HepG2 (cell line): ENCODE data around the gene STAT5A. TPM values are rescaled to one million over a fixed set of nuclear protein-coding genes. Genes with fewer than 3 reads are reported as not detected.

ENCODE experiments used
- ATAC-seq: fragments of 200-7000 bp; cut with Tn5 transposase; 3 replicates; pipeline ENCODE4 v1.9.1; 2020; ENCODE audit warnings: mild to moderate bottlenecking, moderate library complexity
- BruUV-seq: library from RNA; stranded (reverse); fragments of 400-500 nt; replicated peaks from 2 replicates; lab custom pipeline; 2021; lab: Mats Ljungman, UMichigan
- CTCF ChIA-PET: fragments of 300-600 bp; formaldehyde crosslinking; extraction: SDS; loops from one replicate; lab custom pipeline; 2021; ENCODE audit warnings: low total read pairs, inconsistent platforms, low intra/inter-chr PET ratio; lab: Yijun Ruan, JAX
- POLR2A ChIA-PET: fragments of 350-600 bp; sonication (Branson Sonifier 250); formaldehyde crosslinking; loops from one replicate; lab custom pipeline; 2020; ENCODE audit warnings: antibody characterized with exemption, inconsistent platforms; lab: Yijun Ruan, JAX
- DNase-seq: peaks from one replicate; pipeline ENCODE4 v3.0.0-alpha.2; 2015; ENCODE audit warnings: low spot score
- FAIRE-seq: peaks from 3 replicates; lab custom pipeline; 2011; peaks lifted over from hg19 to GRCh38; lab: Jason Lieb, UNC
- H2AFZ ChIP-seq: one replicate; pipeline ENCODE4 v1.6.1; 2011; ENCODE audit warnings: low read length, inconsistent platforms
- H3K27ac ChIP-seq: fragments of 300-600 bp; 3 replicates; pipeline ENCODE4 v1.8.0; 2011; ENCODE audit warnings: mixed run types, mild to moderate bottlenecking, mixed read lengths, low read length, inconsistent platforms; ENCODE audit not compliant: insufficient read depth; ENCODE audit errors: extremely low read length
- H3K27me3 ChIP-seq, 2 experiments: fragments of 200-600 bp in 1 of 2; 2 replicates in 1 of 2; 3 replicates in 1 of 2; pipeline versions ENCODE4 v1.6.0 to v1.8.0; 2011; ENCODE audit warnings: low read length in 2 of 2, mild to moderate bottlenecking in 2 of 2, moderate library complexity in 2 of 2, inconsistent platforms in 1 of 2; ENCODE audit not compliant: insufficient read depth in 2 of 2, control insufficient read depth in 1 of 2
- H3K36me3 ChIP-seq, 2 experiments: fragments of 200-600 bp in 1 of 2; replicated peaks in 1 of 2; 2 replicates in 1 of 2; 3 replicates in 1 of 2; pipeline versions ENCODE4 v1.5.1 to v1.8.0; 2011; ENCODE audit warnings: low read length in 2 of 2, inconsistent platforms in 1 of 2; ENCODE audit not compliant: insufficient read depth in 2 of 2, control insufficient read depth in 1 of 2
- H3K4me1 ChIP-seq: 2 replicates; pipeline ENCODE4 v1.5.1; 2012; ENCODE audit warnings: low read length, inconsistent platforms; ENCODE audit not compliant: insufficient read depth
- H3K4me2 ChIP-seq: 2 replicates; pipeline ENCODE4 v1.6.0; 2011; ENCODE audit warnings: low read depth, low read length, inconsistent platforms
- H3K4me3 ChIP-seq, 3 experiments: fragments of 200-600 bp in 1 of 3; sonication (generic), shearing (Covaris generic) in 1 of 3; replicated peaks in 1 of 3; 2 replicates each; pipeline ENCODE4 v1.5.1; 2011 to 2016; ENCODE audit warnings: low read length in 3 of 3, inconsistent platforms in 2 of 3, low read depth in 2 of 3, mild to moderate bottlenecking in 2 of 3, control low read depth in 1 of 3, mixed read lengths in 1 of 3; ENCODE audit not compliant: insufficient read depth in 1 of 3
- H3K79me2 ChIP-seq: one replicate; pipeline ENCODE4 v1.6.1; 2011; ENCODE audit warnings: low read length, inconsistent platforms; ENCODE audit not compliant: insufficient read depth
- H3K9ac ChIP-seq: 2 replicates; pipeline ENCODE4 v1.6.0; 2011; ENCODE audit warnings: mild to moderate bottlenecking, low read depth, low read length, inconsistent platforms; ENCODE audit not compliant: insufficient read depth
- H3K9me3 ChIP-seq: 2 replicates; pipeline ENCODE4 v1.5.1; 2012; ENCODE audit warnings: mild to moderate bottlenecking, low read length
- H4K20me1 ChIP-seq: 2 replicates; pipeline ENCODE4 v1.6.0; 2011; ENCODE audit warnings: inconsistent platforms, mild to moderate bottlenecking, low read length, moderate library complexity; ENCODE audit not compliant: insufficient read depth
- GLMP ChIP-seq: sonication (generic); formaldehyde crosslinking; IDR thresholded peaks from 2 replicates; pipeline ENCODE4 v1.9.0; 2021; ENCODE audit warnings: missing genetic modification reagents, mild to moderate bottlenecking, borderline replicate concordance
- IRF9 ChIP-seq: sonication (generic); formaldehyde crosslinking; IDR thresholded peaks from 2 replicates; pipeline ENCODE4 v1.8.0; 2022; ENCODE audit warnings: missing genetic modification reagents, mild to moderate bottlenecking, borderline replicate concordance
- MAZ ChIP-seq, 2 experiments: sonication (generic) in 1 of 2; formaldehyde crosslinking in 1 of 2; IDR thresholded peaks; 2 replicates each; pipeline versions ENCODE4 v1.5.0 to v1.6.1; 2012 to 2020; ENCODE audit warnings: low read depth in 2 of 2, mild to moderate bottlenecking in 2 of 2, borderline replicate concordance in 1 of 2, improper control_type of control experiment in 1 of 2, low read length in 1 of 2, missing genetic modification reagents in 1 of 2, moderate library complexity in 1 of 2
- PHF21A ChIP-seq: sonication (generic); formaldehyde crosslinking; IDR thresholded peaks from 2 replicates; pipeline ENCODE4 v1.5.0; 2020; ENCODE audit warnings: mild to moderate bottlenecking, missing genetic modification reagents
- SRF ChIP-seq: IDR thresholded peaks from 2 replicates; pipeline ENCODE4 v1.6.1; 2011; ENCODE audit warnings: mild to moderate bottlenecking, low read depth, low read length, moderate library complexity
- WIZ ChIP-seq: sonication (generic); formaldehyde crosslinking; IDR thresholded peaks from 2 replicates; pipeline ENCODE4 v1.5.1; 2020; ENCODE audit warnings: mild to moderate bottlenecking, missing genetic modification reagents
- ZFP36L1 ChIP-seq: sonication (generic); formaldehyde crosslinking; IDR thresholded peaks from 2 replicates; pipeline ENCODE4 v1.8.0; 2022; ENCODE audit warnings: mild to moderate bottlenecking, missing genetic modification reagents, moderate library complexity
- ZFP82 ChIP-seq: sonication (generic); formaldehyde crosslinking; IDR thresholded peaks from 2 replicates; pipeline ENCODE4 v1.5.1; 2020; ENCODE audit warnings: mild to moderate bottlenecking, missing genetic modification reagents, borderline replicate concordance
- ZNF343 ChIP-seq: sonication (generic); formaldehyde crosslinking; IDR thresholded peaks from 2 replicates; pipeline ENCODE4 v1.4.0; 2020; ENCODE audit warnings: mild to moderate bottlenecking, missing genetic modification reagents
- ZNF609 ChIP-seq: sonication (generic); formaldehyde crosslinking; IDR thresholded peaks from 2 replicates; pipeline ENCODE4 v1.4.0; 2020; ENCODE audit warnings: mild to moderate bottlenecking, missing genetic modification reagents, borderline replicate concordance
- ZXDC ChIP-seq: sonication (generic); formaldehyde crosslinking; IDR thresholded peaks from 2 replicates; pipeline ENCODE4 v1.5.0; 2020; ENCODE audit warnings: mild to moderate bottlenecking, missing genetic modification reagents
- WGBS: methylation state at CpG from one replicate; pipeline ENCODE4 v1.1.6; 2017; ENCODE audit warnings: low lambda C conversion rate; 5-methylcytosine and 5-hydroxymethylcytosine counted together
- in situ Hi-C: cut with HindIII; loops from 2 replicates; pipeline ENCODE4 v1.10.0; 2017; ENCODE audit warnings: low pct_unique_long_range_greater_than_20kb; ENCODE audit not compliant: extremely low pct_ligation_motif_present
- intact Hi-C: fragments of 100-400 bp; cut with micrococcal nuclease; formaldehyde crosslinking; loops from one replicate; pipeline ENCODE4 v1.10.0; 2022; ENCODE audit not compliant: unreplicated experiment
- polyA plus RNA-seq, 8 experiments: library from polyadenylated mRNA; depleted of rRNA in 3 of 8; stranded (reverse) in 7 of 8; unstranded in 1 of 8; fragments of >200 nt; fragmentation: Illumina TruSeq in 4 of 8; extraction: Trizol in 4 of 8; gene quantifications; 2 replicates each; pipeline versions ENCODE4 v1.2.1 to v1.2.3, GENCODE V29; 2011 to 2016; ENCODE audit warnings: low read depth in 4 of 8, missing spikeins in 1 of 8, mixed read lengths in 1 of 8; ENCODE audit not compliant: insufficient read depth in 1 of 8
- total RNA-seq, 5 experiments: library from RNA; depleted of rRNA; stranded (reverse); fragments of >200 nt; fragmentation: Illumina TruSeq; extraction: Trizol; gene quantifications; 2 replicates each; pipeline ENCODE4 v1.2.3, GENCODE V29; 2016; ENCODE audit warnings: low read depth in 1 of 5

Gene STAT5A
- total and polyA plus RNA-seq, 2 of the 13 experiments (the other 11 are each of a cell fraction or from before 2014, with no cell fraction given): 1.4 to 4.1 TPM

- peak overlapping the region; percentile 63 for H3K27ac ChIP-seq
- DNase-seq (no peak), FAIRE-seq (peak; percentile 28), ATAC-seq (peak; percentile 19)
- intact Hi-C loops (no loop called here), in situ Hi-C loops (no loop called here)
- no peak overlapping the region for H2AFZ ChIP-seq
- 25% methylated on average over 3 of the region's 3 CpGs for WGBS
- peaks cover 42% of the 10 kb centered on the region for H3K4me1 ChIP-seq
- H3K9ac ChIP-seq: 0 out of 2 replicates have a peak overlapping the region, but pooled peaks have one; percentile 41
- no peaks in the 10 kb centered on the region for H4K20me1 ChIP-seq
- no peaks in the 10 kb centered on the region for H3K36me3 ChIP-seq
- BruUV-seq: no TSS peak
- POLR2A ChIA-PET: interaction anchor here (1.0 to 1.5 kb wide), 4 partner anchors 9 to 85 kb away, joined by 3 to 5 read pairs (median 4); partner anchors contain the start of genes STAT3 and STAT5A
- H3K4me2 ChIP-seq: peak overlapping the region; percentile 92
- H3K27me3 ChIP-seq: no peaks in the 10 kb centered on the region
- H3K79me2 ChIP-seq: no peaks in the 10 kb centered on the region
- CTCF ChIA-PET: no interaction called here
- no peaks in the 10 kb centered on the region for H3K9me3 ChIP-seq
- peak overlapping the region in 1 of 3 experiments; percentile 65; a peak in 1 of 6 replicates for H3K4me3 ChIP-seq
- TF ChIP-seq SRF: no peak
- TF ChIP-seq WIZ (CRISPR knock-in tag): 0 out of 2 replicates have a peak, but pooled peaks have one; percentile 14
- no peak for TF ChIP-seq MAZ (IDR thresholded peaks at IDR 0.05; ENCODE audit: borderline replicate concordance, low read depth, low read length)
- 0 out of 2 replicates have a peak, but pooled peaks have one; percentile 4 for TF ChIP-seq MAZ (CRISPR knock-in tag; IDR thresholded peaks at IDR 0.05; ENCODE audit: low read depth)
- TF ChIP-seq ZFP36L1 (CRISPR knock-in tag): no peak
- 0 out of 2 replicates have a peak, but pooled peaks have one; percentile 24 for TF ChIP-seq ZXDC (CRISPR knock-in tag)
- 0 out of 2 replicates have a peak, but pooled peaks have one; percentile 24 for TF ChIP-seq PHF21A (CRISPR knock-in tag)
- 0 out of 2 replicates have a peak, but pooled peaks have one; percentile 21 for TF ChIP-seq ZNF343 (CRISPR knock-in tag)
- TF ChIP-seq GLMP (CRISPR knock-in tag): no peak
- TF ChIP-seq IRF9 (CRISPR knock-in tag): 0 out of 2 replicates have a peak, but pooled peaks have one; percentile 2
- TF ChIP-seq ZNF609: 0 out of 2 replicates have a peak, but pooled peaks have one; percentile 45
- TF ChIP-seq ZFP82 (CRISPR knock-in tag): no peak
These were observed 15.4 kb downstream of the STAT5A start for GRCh38 chr17:42303694-42304093.
